Activated T-helper 1 cell treated with Interleukin-2 at 50 U/mL for 16 hours (primary cell): Measurements from ENCODE around the gene GAN.

Source experiments
- DNase-seq: peaks from one replicate; pipeline ENCODE4 v3.0.0-alpha.2; 2020; ENCODE audit warnings: low read depth

The GAN gene

GRCh38 chr16:81353895-81354294, 39.1 kb downstream of the GAN start:
- DNase-seq, result no peak

DNA sequence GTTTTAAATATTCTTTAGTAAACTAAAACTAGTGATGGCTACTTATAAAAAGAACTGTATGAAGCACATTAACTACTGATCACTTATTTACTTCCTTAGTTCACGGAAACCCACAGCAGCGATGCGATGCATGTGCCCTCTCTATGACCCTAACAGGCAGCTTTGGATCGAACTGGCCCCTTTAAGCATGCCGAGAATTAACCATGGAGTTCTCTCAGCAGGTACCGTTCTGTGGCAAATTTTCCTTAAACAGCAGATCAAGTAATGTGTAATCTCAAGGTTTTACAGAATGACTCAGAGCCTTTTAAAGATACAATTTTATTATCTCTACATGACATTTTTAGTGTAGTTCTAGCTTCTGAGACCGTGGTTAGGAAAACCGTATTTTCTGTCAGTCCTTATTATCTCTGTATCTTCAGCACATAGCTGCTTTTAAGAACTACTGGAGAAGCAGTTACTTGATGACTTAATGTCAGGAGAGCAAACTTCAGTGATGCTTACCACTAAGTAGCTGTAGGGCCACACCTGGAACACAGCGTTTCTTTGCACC, 43.0 kb downstream of the GAN start:
- DNase-seq, result no peak

- DNase-seq, result no peak
These were observed 44.1 kb downstream of the GAN start for GRCh38 chr16:81358860-81359259.

DNA sequence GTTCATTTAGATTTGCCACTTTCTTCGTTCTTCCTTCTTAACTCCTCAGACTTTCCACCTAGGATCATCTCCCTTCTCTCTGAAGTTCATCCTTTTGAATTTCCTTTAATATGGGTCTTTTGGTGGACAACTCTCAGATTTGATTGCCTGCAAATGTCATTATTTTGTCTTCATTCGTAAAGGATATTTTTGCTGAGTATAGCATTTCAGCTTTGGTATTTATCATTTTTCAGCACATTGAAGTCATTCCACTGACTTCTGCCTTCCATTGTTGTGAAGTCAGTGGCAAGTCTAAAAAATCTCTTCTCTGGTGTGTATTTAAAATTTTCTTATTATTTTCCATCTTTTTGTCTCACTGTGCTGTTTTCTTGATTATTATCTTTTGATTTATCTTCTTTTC, 45.4 kb downstream of the GAN start:
- DNase-seq, result no peak

DNA sequence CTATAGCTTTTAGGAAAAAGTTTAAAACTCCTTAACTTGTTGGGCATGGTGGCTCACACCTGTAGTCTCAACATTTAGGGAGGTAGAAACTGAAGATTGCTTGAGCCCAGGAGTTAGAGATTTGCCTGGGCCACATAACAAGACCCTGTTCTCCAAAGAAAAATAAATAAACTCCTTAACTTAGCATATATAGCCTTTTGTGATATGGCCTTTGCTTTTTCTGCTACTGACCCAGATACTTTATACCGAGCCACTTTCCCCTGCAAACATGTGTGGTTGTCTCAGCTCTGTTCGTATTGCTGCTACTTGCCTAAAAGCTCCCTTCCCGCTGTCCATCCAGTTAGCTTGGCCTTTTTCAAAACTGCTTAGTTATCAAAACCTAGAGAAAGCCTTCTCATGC, 51.0 kb downstream of the GAN start:
- no peak for DNase-seq

GRCh38 chr16:81366316-81366932, 51.7 kb downstream of the GAN start:
- no peak for DNase-seq

- DNase-seq, result no peak
These were observed 53.1 kb downstream of the GAN start for GRCh38 chr16:81367821-81368220.

DNA sequence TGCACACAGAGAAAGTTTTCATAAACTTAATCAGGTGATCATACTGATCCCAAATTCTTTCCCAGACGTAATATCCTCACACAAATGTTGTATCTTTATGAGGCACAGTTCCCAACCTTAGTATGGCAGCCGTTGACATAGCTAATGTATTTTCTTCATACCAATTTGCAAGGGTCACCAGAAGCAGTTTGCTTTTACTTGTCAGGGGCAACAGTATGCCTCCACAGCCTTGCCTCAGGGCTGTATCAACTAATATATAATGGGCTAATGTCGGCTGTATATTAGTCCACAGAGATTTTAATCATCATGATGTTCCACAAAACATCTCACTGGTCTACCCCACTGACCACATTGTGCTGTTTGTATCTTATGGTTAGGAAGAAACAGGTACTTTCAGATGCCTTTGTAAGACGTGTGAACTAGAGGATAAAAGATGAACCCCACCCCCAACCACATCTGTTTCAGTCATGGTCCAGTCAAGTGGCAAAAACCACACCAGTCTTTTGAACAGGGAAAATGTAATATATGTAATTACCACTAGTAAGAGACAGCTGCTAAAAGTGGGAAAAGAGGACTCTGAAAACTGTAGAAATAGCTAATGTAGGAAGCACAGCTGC, 55.2 kb downstream of the GAN start:
- DNase-seq, result no peak

GRCh38 chr16:81371106-81371505, 56.3 kb downstream of the GAN start:
- DNase-seq, result no peak

DNA sequence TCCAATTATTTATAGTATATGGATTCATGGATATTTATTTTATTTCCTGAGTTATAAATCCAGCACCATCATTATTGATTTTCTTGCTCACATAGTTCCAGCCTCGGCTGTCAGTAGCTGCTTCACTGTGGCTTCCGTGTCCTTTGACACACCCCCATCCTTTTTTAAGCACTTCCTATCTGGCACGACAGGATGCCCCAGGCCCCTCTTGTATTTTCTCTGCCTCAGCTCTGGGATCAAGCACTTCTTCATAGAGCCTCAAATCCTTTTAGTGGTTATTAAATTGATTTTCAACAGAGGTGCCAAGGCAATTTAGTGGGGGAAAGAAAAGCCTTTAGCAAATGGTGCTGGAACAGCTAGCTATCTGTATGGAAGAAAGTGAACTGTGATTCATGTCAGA, 59.8 kb downstream of the GAN start:
- DNase-seq, result no peak

DNA sequence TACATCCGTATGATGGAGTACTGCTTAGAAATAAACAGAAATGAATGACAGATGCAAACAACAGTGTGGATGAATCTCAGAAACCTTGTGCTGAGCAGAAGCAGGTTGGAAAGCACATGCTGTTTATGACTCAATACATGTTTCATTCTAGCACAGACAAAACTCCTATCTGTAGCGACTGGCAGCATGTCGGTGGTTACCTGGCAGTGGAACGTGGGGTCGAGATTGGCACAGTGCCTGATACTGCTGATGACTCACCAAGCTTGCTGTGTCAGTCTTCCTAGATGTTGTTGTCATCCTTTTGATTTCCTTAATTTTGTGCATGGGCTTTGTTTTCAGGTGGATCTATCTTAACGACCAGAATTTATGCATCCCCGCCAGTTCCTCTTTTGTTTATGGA, 62.1 kb downstream of the GAN start:
- DNase-seq, result no peak

DNA sequence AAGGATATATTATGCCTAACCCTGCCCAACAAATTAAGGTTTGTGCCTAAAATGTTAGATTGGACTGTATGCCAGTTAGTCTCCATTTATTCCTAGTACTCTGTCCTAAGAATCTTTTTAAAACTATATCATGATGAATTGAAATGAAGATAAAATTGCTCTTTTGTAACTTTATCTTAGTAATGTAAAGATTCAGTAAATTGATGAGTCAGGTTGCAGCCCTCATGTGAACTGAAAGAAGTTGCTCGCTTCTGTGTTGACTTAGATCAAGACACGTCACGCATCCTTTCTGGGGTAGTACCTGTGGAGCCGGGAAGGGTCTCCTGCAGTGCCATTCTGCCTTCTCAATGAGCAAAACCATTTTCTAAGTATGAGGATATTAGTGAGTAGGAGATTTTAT, 63.3 kb downstream of the GAN start:
- no peak for DNase-seq

DNA sequence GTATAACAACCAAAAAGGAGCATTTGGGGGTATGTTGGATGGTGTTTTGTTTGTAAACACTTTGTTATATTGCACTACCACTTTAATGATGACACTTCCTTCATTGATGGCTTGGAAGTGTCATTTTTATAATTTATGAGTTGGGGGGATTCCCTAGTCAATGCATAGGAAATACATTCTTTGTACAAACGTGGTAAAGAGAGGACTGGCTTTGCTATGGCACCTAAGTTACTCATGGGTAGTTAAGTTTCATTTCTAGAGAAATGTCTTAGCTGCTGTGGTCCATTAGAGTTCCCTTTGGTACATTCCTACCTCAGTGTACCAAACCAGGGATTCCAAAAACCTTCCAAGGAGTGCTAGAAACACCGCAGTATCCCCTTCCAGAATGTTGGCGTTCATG, 66.2 kb downstream of the GAN start:
- DNase-seq, result no peak

DNA sequence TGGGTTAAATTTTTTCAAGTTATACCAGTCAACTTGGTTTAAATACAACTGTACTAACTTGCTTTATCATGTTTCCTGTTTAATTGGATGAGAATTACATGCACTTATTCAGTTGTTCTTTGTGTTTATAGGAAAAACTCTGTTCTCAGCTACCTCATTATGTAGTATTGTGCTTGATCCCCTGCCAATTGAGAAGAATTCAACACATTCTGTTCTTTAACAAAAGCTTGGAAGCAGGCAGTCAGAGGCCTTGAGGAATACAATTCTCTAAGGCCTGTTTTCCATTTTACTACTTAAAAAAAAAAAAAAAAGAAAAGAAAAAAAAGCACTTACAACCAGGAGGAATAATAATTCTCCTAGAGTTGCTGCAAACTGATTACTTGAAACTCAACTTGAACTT, 69.2 kb downstream of the GAN start:
- DNase-seq, result no peak

- no peak for DNase-seq
These were observed 70.4 kb downstream of the GAN start for GRCh38 chr16:81385031-81385756.

DNA sequence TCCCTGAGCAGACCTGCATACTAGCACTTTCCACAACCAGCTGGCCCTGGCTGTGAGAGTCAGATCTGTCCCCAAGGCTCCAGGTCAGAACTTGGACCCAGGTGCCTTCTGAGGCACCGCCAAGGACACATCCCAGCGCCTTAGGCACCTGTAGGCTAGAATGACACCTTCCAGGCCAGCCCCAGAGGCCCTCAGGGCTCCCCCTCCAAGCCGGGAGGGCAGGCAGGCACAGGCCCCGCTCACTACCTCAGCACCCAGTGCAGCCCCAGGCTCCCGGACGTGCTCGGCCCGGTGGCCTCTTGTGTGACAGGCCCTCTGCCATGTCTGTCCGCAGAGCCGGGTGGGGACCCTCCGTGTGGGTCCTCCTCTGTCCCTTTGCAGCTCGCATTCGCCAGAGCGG, 73.6 kb downstream of the GAN start:
- DNase-seq, result no peak

GRCh38 chr16:81390840-81391239, 76.1 kb downstream of the GAN start:
- no peak for DNase-seq

- no peak for DNase-seq
These were observed 77.2 kb downstream of the GAN start for GRCh38 chr16:81392011-81392410.

DNA sequence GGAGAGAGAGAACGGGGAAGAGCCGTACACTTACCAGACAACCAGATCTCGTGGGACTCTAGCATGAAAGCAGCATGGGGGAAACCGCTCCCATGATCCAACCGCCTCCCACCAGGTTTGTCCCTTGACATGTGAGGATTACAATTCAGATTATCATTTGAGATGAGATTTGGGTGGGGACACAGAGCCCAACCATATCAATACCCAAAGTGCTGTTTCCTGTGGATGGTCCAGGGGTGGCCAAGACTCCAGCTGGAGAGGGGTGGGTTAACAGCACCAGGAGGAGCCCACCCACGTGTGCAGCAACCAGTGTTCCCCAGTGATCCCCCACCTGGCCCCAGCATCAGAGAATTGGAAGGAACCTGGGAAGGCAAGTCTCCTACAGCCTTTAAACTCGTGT, 79.7 kb downstream of the GAN start:
- no peak for DNase-seq

GRCh38 chr16:81394966-81395655, 80.3 kb downstream of the GAN start:
- DNase-seq, result no peak

GRCh38 chr16:81397058-81397878, 82.5 kb downstream of the GAN start:
- DNase-seq, result no peak
